Measurements from ENCODE around the gene PCK2.

PCK2 gene

DNA sequence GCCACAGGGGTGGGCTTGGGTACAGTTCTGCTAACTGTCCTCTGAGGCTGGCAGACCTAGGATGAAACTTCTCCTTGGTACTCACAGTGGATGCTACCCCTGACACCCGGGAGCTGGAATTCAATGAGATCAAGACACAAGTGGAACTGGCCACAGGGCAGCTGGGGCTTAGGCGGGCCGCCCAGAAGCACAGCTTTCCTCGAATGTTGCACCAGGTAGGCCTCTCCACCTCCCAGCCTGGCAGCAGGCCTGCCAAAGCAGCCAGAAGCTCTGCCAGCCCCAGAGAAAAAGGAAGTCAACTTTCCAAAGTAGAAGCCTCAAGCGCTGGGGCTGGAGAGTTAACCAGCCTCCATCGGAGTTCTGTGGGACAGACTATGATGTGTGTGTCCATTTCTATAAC is 23.1 kb downstream of the PCK2 start:
- Histone ChIP-seq H3K27me3 (ENCODE audit: control insufficient read depth, insufficient read depth, low read length) (no peaks in the 10 kb centered on the region), H3K4me3 (ENCODE audit: low read depth, low read length) (no peak overlapping the region), H3K4me2 (ENCODE audit: low read length) (no peak overlapping the region), H2AFZ (no peak overlapping the region), H3K9me3 (ENCODE audit: control insufficient read depth, low read length) (no peaks in the 10 kb centered on the region), H3K79me2 (peaks cover 14% of the 10 kb centered on the region), H3K9ac (no peak overlapping the region), H3K27ac (no peak overlapping the region), H3K4me1 (peaks cover 13% of the 10 kb centered on the region), H3K36me3 (ENCODE audit: control insufficient read depth, insufficient read depth, low read length) (no peaks in the 10 kb centered on the region)
- TF ChIP-seq, protein P1, sequence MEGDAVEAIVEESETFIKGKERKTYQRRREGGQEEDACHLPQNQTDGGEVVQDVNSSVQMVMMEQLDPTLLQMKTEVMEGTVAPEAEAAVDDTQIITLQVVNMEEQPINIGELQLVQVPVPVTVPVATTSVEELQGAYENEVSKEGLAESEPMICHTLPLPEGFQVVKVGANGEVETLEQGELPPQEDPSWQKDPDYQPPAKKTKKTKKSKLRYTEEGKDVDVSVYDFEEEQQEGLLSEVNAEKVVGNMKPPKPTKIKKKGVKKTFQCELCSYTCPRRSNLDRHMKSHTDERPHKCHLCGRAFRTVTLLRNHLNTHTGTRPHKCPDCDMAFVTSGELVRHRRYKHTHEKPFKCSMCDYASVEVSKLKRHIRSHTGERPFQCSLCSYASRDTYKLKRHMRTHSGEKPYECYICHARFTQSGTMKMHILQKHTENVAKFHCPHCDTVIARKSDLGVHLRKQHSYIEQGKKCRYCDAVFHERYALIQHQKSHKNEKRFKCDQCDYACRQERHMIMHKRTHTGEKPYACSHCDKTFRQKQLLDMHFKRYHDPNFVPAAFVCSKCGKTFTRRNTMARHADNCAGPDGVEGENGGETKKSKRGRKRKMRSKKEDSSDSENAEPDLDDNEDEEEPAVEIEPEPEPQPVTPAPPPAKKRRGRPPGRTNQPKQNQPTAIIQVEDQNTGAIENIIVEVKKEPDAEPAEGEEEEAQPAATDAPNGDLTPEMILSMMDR (IDR thresholded peaks at IDR 0.05) = no peak

DNA sequence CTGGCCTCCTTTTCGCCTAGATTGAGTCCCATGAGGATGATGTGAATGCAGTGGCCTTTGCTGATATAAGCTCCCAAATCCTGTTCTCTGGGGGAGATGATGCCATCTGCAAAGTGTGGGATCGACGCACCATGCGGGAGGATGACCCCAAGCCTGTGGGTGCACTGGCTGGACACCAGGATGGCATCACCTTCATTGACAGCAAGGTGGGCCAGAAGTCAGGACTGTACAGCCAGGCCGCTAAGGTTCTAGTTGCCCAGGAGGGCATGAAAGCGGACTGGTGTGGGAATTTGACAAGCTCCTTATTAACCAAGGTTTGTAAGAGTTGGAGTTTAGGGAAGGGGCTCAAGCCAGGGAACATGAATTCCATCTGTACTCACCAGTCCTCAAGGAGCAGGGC is 25.6 kb downstream of the PCK2 start:
- TF ChIP-seq, protein P1 (IDR thresholded peaks at IDR 0.05) = no peak
- Histone ChIP-seq H3K4me2 (ENCODE audit: low read length) (no peak overlapping the region), H3K4me3 (ENCODE audit: low read depth, low read length) (no peak overlapping the region), H3K27ac (no peak overlapping the region), H2AFZ (no peak overlapping the region), H3K79me2 (peaks cover 14% of the 10 kb centered on the region), H3K36me3 (ENCODE audit: control insufficient read depth, insufficient read depth, low read length) (no peaks in the 10 kb centered on the region), H3K9ac (no peak overlapping the region), H3K9me3 (ENCODE audit: control insufficient read depth, low read length) (no peaks in the 10 kb centered on the region), H3K4me1 (peaks cover 10% of the 10 kb centered on the region), H3K27me3 (ENCODE audit: control insufficient read depth, insufficient read depth, low read length) (no peaks in the 10 kb centered on the region)

GRCh38 chr14:24121210-24121609 is 27.1 kb downstream of the PCK2 start:
- Histone ChIP-seq H3K79me2 (peaks cover 8% of the 10 kb centered on the region), H3K9me3 (ENCODE audit: control insufficient read depth, low read length) (no peaks in the 10 kb centered on the region), H2AFZ (no peak overlapping the region), H3K27me3 (ENCODE audit: control insufficient read depth, insufficient read depth, low read length) (no peaks in the 10 kb centered on the region), H3K4me2 (ENCODE audit: low read length) (no peak overlapping the region), H3K4me3 (ENCODE audit: low read depth, low read length) (no peak overlapping the region), H3K36me3 (ENCODE audit: control insufficient read depth, insufficient read depth, low read length) (no peaks in the 10 kb centered on the region), H3K4me1 (peaks cover 5% of the 10 kb centered on the region), H3K9ac (no peak overlapping the region), H3K27ac (no peak overlapping the region)
- TF ChIP-seq, protein P1 (IDR thresholded peaks at IDR 0.05) = no peak

DNA sequence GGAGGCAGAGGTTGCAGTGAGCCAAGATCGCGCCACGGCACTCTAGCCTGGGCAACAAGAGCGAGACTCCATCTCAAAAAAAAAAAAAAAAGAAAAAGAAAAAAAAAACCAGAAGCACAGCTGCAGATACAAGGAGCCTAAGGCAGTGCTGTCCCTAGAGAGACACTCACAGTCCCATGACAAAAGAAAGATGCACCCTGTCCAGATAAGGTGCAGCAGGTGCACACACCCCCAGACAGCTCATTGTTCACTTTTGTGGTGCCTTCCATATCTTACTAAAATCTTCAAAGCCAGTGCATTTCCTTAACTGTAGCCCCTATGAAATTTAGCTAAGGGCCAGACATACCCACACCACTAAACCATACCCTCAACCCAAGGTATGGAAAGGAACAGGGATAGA is 28.3 kb downstream of the PCK2 start:
- no peaks in the 10 kb centered on the region for H3K27me3 ChIP-seq (ENCODE audit: control insufficient read depth, insufficient read depth, low read length)
- no peak overlapping the region for H3K9ac ChIP-seq
- no peak overlapping the region for H3K4me3 ChIP-seq (ENCODE audit: low read depth, low read length)
- H3K9me3 ChIP-seq (ENCODE audit: control insufficient read depth, low read length) = no peaks in the 10 kb centered on the region
- H3K79me2 ChIP-seq = peaks cover 2% of the 10 kb centered on the region
- no peak overlapping the region for H3K4me2 ChIP-seq (ENCODE audit: low read length)
- no peaks in the 10 kb centered on the region for H3K4me1 ChIP-seq
- H2AFZ ChIP-seq = no peak overlapping the region
- TF ChIP-seq, protein P1 (IDR thresholded peaks at IDR 0.05) = no peak
- no peak overlapping the region for H3K27ac ChIP-seq
- no peaks in the 10 kb centered on the region for H3K36me3 ChIP-seq (ENCODE audit: control insufficient read depth, insufficient read depth, low read length)

GRCh38 chr14:24122898-24123297 is 28.8 kb downstream of the PCK2 start:
- H3K4me1 ChIP-seq = no peaks in the 10 kb centered on the region
- H3K4me2 ChIP-seq (ENCODE audit: low read length) = no peak overlapping the region
- H3K4me3 ChIP-seq (ENCODE audit: low read depth, low read length) = no peak overlapping the region
- H3K27ac ChIP-seq = no peak overlapping the region
- no peak overlapping the region for H3K9ac ChIP-seq
- TF ChIP-seq, protein P1 (IDR thresholded peaks at IDR 0.05) = no peak
- H3K79me2 ChIP-seq = peaks cover 2% of the 10 kb centered on the region
- H3K27me3 ChIP-seq (ENCODE audit: control insufficient read depth, insufficient read depth, low read length) = no peaks in the 10 kb centered on the region
- H3K36me3 ChIP-seq (ENCODE audit: control insufficient read depth, insufficient read depth, low read length) = no peaks in the 10 kb centered on the region
- H2AFZ ChIP-seq = no peak overlapping the region
- no peaks in the 10 kb centered on the region for H3K9me3 ChIP-seq (ENCODE audit: control insufficient read depth, low read length)

Measured in parathyroid adenoma (tissue), 2 donors.